Panc1 (cell line): ENCODE data around the gene FAM110A. TPM values are rescaled to one million over a fixed set of nuclear protein-coding genes. Genes with fewer than 3 reads are reported as not detected.

Experiments used
- ATAC-seq: fragments of 200-7000 bp; cut with Tn5 transposase; 2 replicates; pipeline ENCODE4 v1.9.1; 2020; ENCODE audit warnings: mild to moderate bottlenecking, moderate library complexity
- BruUV-seq: library from RNA; stranded (reverse); fragments of 400-500 nt; replicated peaks from 2 replicates; lab custom pipeline; 2021; lab: Mats Ljungman, UMichigan
- CTCF ChIA-PET: fragments of 300-600 bp; sonication (Branson Sonifier 250); formaldehyde crosslinking; loops from one replicate; lab custom pipeline; 2022; ENCODE audit warnings: antibody characterized with exemption; lab: Charles Lee
- POLR2A ChIA-PET: fragments of 300-600 bp; sonication (Branson Sonifier 250); formaldehyde crosslinking; loops from one replicate; lab custom pipeline; 2022; ENCODE audit warnings: antibody characterized with exemption; lab: Charles Lee
- DNase-seq: peaks from one replicate; pipeline ENCODE4 v3.0.0-alpha.2; 2010; ENCODE audit warnings: low read depth, low spot score
- H3K27ac ChIP-seq: 2 replicates; pipeline ENCODE4 v1.5.1; 2011; ENCODE audit warnings: mild to moderate bottlenecking, low read length, inconsistent platforms
- H3K27me3 ChIP-seq: fragments of 200-500 bp; sonication (Bioruptor generic); 2 replicates; pipeline ENCODE4 v1.6.0; 2014; ENCODE audit warnings: low read length, inconsistent platforms; ENCODE audit not compliant: control insufficient read depth, insufficient read depth
- H3K36me3 ChIP-seq: fragments of 200-500 bp; sonication (Bioruptor generic); 2 replicates; pipeline ENCODE4 v1.5.1; 2014; ENCODE audit warnings: inconsistent platforms, mild to moderate bottlenecking, low read length, moderate library complexity; ENCODE audit not compliant: control insufficient read depth, insufficient read depth
- H3K4me1 ChIP-seq: 2 replicates; pipeline ENCODE4 v1.5.1; 2011; ENCODE audit warnings: inconsistent platforms, mild to moderate bottlenecking, low read length, moderate library complexity; ENCODE audit not compliant: control insufficient read depth, insufficient read depth
- H3K4me3 ChIP-seq, 2 experiments: 2 replicates each; pipeline ENCODE4 v1.5.1; 2011 to 2012; ENCODE audit warnings: low read depth in 2 of 2, low read length in 2 of 2, mild to moderate bottlenecking in 2 of 2, inconsistent platforms in 1 of 2, moderate library complexity in 1 of 2
- H3K9me3 ChIP-seq: fragments of 200-500 bp; sonication (Bioruptor generic); 2 replicates; pipeline ENCODE4 v1.5.1; 2014; ENCODE audit warnings: low read depth, mild to moderate bottlenecking, inconsistent platforms, low read length, moderate library complexity; ENCODE audit not compliant: control insufficient read depth, insufficient read depth
- CTCF ChIP-seq: fragments of 450-650 bp; IDR thresholded peaks from 2 replicates; pipeline ENCODE4 v1.5.1; 2017; ENCODE audit warnings: mild to moderate bottlenecking
- POLR2AphosphoS5 ChIP-seq: IDR thresholded peaks from 2 replicates; pipeline ENCODE4 v1.6.1; 2012; ENCODE audit warnings: mild to moderate bottlenecking, low read depth, low read length, moderate library complexity
- REST ChIP-seq, 2 experiments: IDR thresholded peaks; 2 replicates each; pipeline ENCODE4 v1.6.1; 2011 to 2012; ENCODE audit warnings: low read depth in 2 of 2, control low read depth in 1 of 2, low read length in 1 of 2, mild to moderate bottlenecking in 1 of 2, moderate library complexity in 1 of 2; ENCODE audit not compliant: insufficient read depth in 1 of 2
- SIN3A ChIP-seq: IDR thresholded peaks from 2 replicates; pipeline ENCODE4 v1.6.1; 2012; ENCODE audit warnings: low read depth, mild to moderate bottlenecking, low read length, moderate library complexity, borderline replicate concordance; ENCODE audit not compliant: insufficient read depth
- TCF7L2 ChIP-seq: IDR thresholded peaks from 2 replicates; pipeline ENCODE4 v1.6.1; 2011; ENCODE audit warnings: mild to moderate bottlenecking, low read depth, low read length, inconsistent platforms
- in situ Hi-C: cut with HindIII; loops from 2 replicates; pipeline ENCODE4 v1.10.0; 2016; ENCODE audit warnings: low sequenced_read_pairs, low pct_unique_long_range_greater_than_20kb
- intact Hi-C: fragments of 100-400 bp; cut with micrococcal nuclease; formaldehyde crosslinking; loops from one replicate; pipeline ENCODE4 v1.10.0; 2022; ENCODE audit not compliant: unreplicated experiment
- total RNA-seq: library from RNA; stranded (reverse); gene quantifications from one replicate; pipeline ENCODE4 v1.2.1, GENCODE V29; 2021; ENCODE audit not compliant: unreplicated experiment

Gene FAM110A
- total RNA-seq, 1 experiment from 2014 or later, result 7.8 TPM

GRCh38 chr20:845941-846893 lies 12.7 kb downstream of the FAM110A start:
- H3K27ac ChIP-seq, result no peak overlapping the region
- H3K27me3 ChIP-seq, result no peaks in the 10 kb centered on the region
- in situ Hi-C loops (no loop called here), intact Hi-C loops (no loop called here)
- no peak overlapping the region for H3K4me3 ChIP-seq
- H3K9me3 ChIP-seq, result no peaks in the 10 kb centered on the region
- POLR2A ChIA-PET, result interaction anchor here (0.6 kb wide), 1 partner anchor 301 kb away, joined by 3 read pairs; no protein-coding TSS in a partner anchor
- CTCF ChIA-PET, result no interaction called here
- no TSS peak for BruUV-seq
- H3K36me3 ChIP-seq, result peaks cover 3% of the 10 kb centered on the region; the same call in 1 of the 2 replicates
- ATAC-seq (no peak), DNase-seq (no peak)
- no peaks in the 10 kb centered on the region; the same call in 1 of the 2 replicates for H3K4me1 ChIP-seq
- TF ChIP-seq POLR2AphosphoS5 (no peak), CTCF (no peak), SIN3A (no peak), REST (IDR thresholded peaks at IDR 0.05; ENCODE audit: insufficient read depth in 1 of 2, low read depth in 2 of 2, low read length in 1 of 2) (no peak), TCF7L2 (no peak)

GRCh38 chr20:846894-847278 lies 13.4 kb downstream of the FAM110A start:
- CTCF ChIA-PET, result no interaction called here
- Histone ChIP-seq H3K9me3 (no peaks in the 10 kb centered on the region), H3K36me3 (peaks cover 3% of the 10 kb centered on the region; the same call in 1 of the 2 replicates), H3K4me1 (no peaks in the 10 kb centered on the region; the same call in 1 of the 2 replicates), H3K27me3 (no peaks in the 10 kb centered on the region), H3K27ac (no peak overlapping the region), H3K4me3 (no peak overlapping the region)
- BruUV-seq, result no TSS peak
- intact Hi-C loops, result no loop called here
- POLR2A ChIA-PET, result interaction anchor here (0.6 kb wide), 2 partner anchors 302 to 397 kb away, joined by 3 read pairs; no protein-coding TSS in a partner anchor
- no peak for TF ChIP-seq REST (IDR thresholded peaks at IDR 0.05; ENCODE audit: insufficient read depth in 1 of 2, low read depth in 2 of 2, low read length in 1 of 2)
- TF ChIP-seq CTCF, result no peak
- no peak for TF ChIP-seq SIN3A
- TF ChIP-seq TCF7L2, result no peak
- TF ChIP-seq POLR2AphosphoS5, result no peak
- ATAC-seq (no peak), DNase-seq (no peak)
- in situ Hi-C loops, result no loop called here
